K562 (cell line): ENCODE data around the gene RASAL3.

Source experiments
- ATF2 ChIP-seq: sonication (generic); formaldehyde crosslinking; IDR thresholded peaks from 2 replicates; pipeline ENCODE4 v1.8.1; 2022; ENCODE audit warnings: missing genetic modification reagents
- CC2D1A ChIP-seq: fragments of 450-650 bp; IDR thresholded peaks from 2 replicates; pipeline ENCODE4 v1.6.1; 2017; ENCODE audit warnings: mild to moderate bottlenecking
- CTCF ChIP-seq, 3 experiments: IDR thresholded peaks in 2 of 3; conservative IDR thresholded peaks in 1 of 3; 2 replicates each; pipeline ENCODE4 v1.5.1; 2011 to 2012; ENCODE audit warnings: low read length in 3 of 3, mild to moderate bottlenecking in 3 of 3, control low read depth in 2 of 3, improper control_type of control experiment in 1 of 3, inconsistent platforms in 1 of 3, low read depth in 1 of 3, mixed read lengths in 1 of 3, moderate library complexity in 1 of 3; ENCODE audit not compliant: insufficient read depth in 2 of 3
- LARP7 ChIP-seq: fragments of 450-650 bp; IDR thresholded peaks from 2 replicates; pipeline ENCODE4 v1.6.1; 2016
- MYC ChIP-seq, 2 experiments: fragments of 250-450 bp in 1 of 2; sonication (Bioruptor Pico) in 1 of 2; IDR thresholded peaks; 2 replicates each; pipeline versions ENCODE4 v1.5.1 to v1.6.1; 2012 to 2021; ENCODE audit warnings: low read depth in 2 of 2, borderline replicate concordance in 1 of 2, improper control_type of control experiment in 1 of 2, low read length in 1 of 2, mild to moderate bottlenecking in 1 of 2, moderate library complexity in 1 of 2
- NBN ChIP-seq: fragments of 450-650 bp; IDR thresholded peaks from 2 replicates; pipeline ENCODE4 v1.6.1; 2016; ENCODE audit warnings: low read depth, mild to moderate bottlenecking
- PHB ChIP-seq: fragments of 250-450 bp; sonication (Bioruptor Pico); IDR thresholded peaks from 2 replicates; pipeline ENCODE4 v1.5.0; 2021
- POLR2AphosphoS2 ChIP-seq: IDR thresholded peaks from 2 replicates; pipeline ENCODE4 v1.6.1; 2012; ENCODE audit warnings: low read length, improper control_type of control experiment
- RBBP5 ChIP-seq: fragments of 200-600 bp; sonication (generic); IDR thresholded peaks from 2 replicates; pipeline ENCODE4 v1.6.1; 2012; ENCODE audit warnings: borderline replicate concordance, mild to moderate bottlenecking, low read length, control low read depth, inconsistent platforms; ENCODE audit not compliant: insufficient read depth, poor library complexity, severe bottlenecking
- SRF ChIP-seq, 2 experiments: fragments of 250-450, 450-650 bp in 1 of 2; sonication (Bioruptor Pico) in 1 of 2; sonication (generic) in 1 of 2; formaldehyde crosslinking; IDR thresholded peaks; 2 replicates each; pipeline versions ENCODE4 v1.5.0 to v1.5.1; 2020 to 2022; ENCODE audit warnings: mild to moderate bottlenecking in 1 of 2, missing genetic modification reagents in 1 of 2
- SRSF3 ChIP-seq: fragments of 200-400 bp; formaldehyde crosslinking; IDR thresholded peaks from 2 replicates; pipeline ENCODE4 v1.6.1; 2016; ENCODE audit warnings: mild to moderate bottlenecking, low read length, moderate library complexity; ENCODE audit not compliant: insufficient read depth
- ZNF280B ChIP-seq: fragments of 250-450 bp; sonication (Bioruptor Pico); IDR thresholded peaks from 2 replicates; pipeline ENCODE4 v1.5.1; 2021; ENCODE audit warnings: mild to moderate bottlenecking
- ZNF644 ChIP-seq: fragments of 200-800 bp; sonication (Bioruptor generic); IDR thresholded peaks from 2 replicates; pipeline ENCODE4 v1.6.1; 2016; ENCODE audit warnings: low read depth, missing genetic modification characterization, missing compliant biosample characterization
- TF ChIP-seq, protein P1 (sequence below): sonication (generic); formaldehyde crosslinking; IDR thresholded peaks from 2 replicates; pipeline ENCODE4 v1.9.0; 2022; ENCODE audit warnings: mild to moderate bottlenecking, missing genetic modification reagents

DNA sequence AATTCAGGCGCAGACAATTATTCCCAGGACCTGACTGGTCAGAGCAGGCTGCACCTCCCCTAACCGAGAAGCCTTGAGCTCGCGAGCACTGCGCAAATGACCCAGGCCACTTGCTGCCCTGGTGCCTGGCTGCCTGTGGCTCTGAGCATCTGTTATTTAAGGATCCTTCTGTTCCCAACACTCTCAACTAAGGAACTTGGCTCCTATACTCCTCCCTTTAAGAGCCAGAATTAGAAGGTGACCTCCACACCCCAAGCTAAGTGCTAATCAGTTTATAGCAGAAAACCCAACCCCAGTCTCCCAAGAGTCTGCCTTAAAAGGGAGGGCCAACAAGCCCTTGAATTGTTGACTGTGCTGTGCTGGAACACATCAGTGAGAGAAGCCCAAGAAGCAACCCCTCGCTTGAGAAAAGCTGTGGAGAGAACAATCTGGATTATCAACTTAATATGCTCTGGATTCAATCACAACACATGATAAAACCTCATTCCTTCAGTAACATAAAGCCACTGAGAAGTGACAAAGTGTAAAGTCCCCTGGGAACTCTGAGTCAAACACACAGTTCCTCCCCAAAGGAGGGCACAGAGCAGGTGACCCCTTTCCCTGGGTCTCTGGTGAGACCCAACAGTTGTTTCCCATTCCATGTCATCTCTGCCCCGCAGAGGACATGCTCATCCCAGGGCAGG, 60.1 kb downstream of the RASAL3 start:
- no peak for TF ChIP-seq PHB
- TF ChIP-seq LARP7: no peak
- no peak for TF ChIP-seq ZNF280B (CRISPR knock-in tag)
- TF ChIP-seq ATF2 (CRISPR knock-in tag): no peak
- no peak for TF ChIP-seq ZNF644 (tag)
- TF ChIP-seq CC2D1A: no peak
- TF ChIP-seq, protein P1, sequence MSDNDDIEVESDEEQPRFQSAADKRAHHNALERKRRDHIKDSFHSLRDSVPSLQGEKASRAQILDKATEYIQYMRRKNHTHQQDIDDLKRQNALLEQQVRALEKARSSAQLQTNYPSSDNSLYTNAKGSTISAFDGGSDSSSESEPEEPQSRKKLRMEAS: no peak
- no peak for TF ChIP-seq SRSF3
- TF ChIP-seq NBN: no peak
- TF ChIP-seq CTCF (IDR thresholded peaks at IDR 0.05 in 2 of 3, conservative IDR thresholded peaks at IDR 0.05 in 1 of 3; ENCODE audit: insufficient read depth in 2 of 3, low read depth in 1 of 3, low read length in 3 of 3): no peak
- no peak for TF ChIP-seq MYC (IDR thresholded peaks at IDR 0.05; ENCODE audit: low read depth, low read length)
- TF ChIP-seq MYC (CRISPR knock-in tag; IDR thresholded peaks at IDR 0.05; ENCODE audit: borderline replicate concordance, low read depth): no peak
- TF ChIP-seq SRF (CRISPR knock-in tag; IDR thresholded peaks at IDR 0.05): no peak
- TF ChIP-seq RBBP5: no peak
- no peak for TF ChIP-seq POLR2AphosphoS2
